ENCODE data around the gene CLIP3.

DNA sequence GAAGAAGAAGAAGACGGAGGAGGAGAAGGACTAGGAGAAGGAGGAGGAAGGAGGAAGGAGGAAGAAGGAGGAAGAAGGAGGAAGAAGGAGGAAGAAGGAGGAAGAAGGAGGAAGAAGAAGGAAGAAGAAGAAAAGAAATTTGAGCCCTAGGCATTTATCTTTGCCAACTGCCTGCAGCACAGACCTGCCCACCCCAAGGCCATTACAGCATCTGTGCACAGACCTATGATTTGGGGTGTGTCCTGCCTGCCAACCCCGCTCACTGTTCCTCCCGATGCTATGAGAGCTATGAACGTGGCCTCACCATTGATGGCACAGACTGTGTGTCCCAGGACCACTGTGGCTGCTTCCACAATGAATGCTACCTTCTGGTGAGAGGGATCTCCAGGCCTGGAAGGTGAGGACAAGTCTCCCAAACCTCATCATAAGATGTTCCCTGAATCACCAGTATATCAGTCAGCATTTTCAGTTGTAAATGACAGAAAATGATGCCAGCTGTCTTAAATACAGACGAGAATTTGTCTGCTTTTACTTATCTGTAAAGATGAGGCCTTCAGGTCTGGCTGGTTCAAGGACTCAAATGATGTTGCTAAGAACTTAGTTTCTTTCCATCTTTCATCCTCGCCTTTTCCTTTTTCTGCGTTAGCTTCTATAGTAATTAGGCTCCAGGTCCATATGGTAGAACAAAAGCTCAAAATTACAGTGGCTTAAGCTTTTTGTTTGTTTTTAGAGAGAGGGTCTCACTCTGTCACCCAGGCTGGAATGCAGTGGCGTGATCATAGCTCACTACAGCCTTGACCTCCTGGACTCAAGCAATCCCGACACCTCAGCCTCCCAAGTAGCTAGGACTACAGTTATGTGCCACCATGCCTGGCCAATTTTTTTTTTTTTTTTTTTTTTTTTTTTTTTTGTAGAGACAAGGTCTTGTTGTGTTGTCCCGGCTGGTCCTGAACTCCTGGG is 41.6 kb downstream of the CLIP3 start:
- TF ChIP-seq, protein P1, sequence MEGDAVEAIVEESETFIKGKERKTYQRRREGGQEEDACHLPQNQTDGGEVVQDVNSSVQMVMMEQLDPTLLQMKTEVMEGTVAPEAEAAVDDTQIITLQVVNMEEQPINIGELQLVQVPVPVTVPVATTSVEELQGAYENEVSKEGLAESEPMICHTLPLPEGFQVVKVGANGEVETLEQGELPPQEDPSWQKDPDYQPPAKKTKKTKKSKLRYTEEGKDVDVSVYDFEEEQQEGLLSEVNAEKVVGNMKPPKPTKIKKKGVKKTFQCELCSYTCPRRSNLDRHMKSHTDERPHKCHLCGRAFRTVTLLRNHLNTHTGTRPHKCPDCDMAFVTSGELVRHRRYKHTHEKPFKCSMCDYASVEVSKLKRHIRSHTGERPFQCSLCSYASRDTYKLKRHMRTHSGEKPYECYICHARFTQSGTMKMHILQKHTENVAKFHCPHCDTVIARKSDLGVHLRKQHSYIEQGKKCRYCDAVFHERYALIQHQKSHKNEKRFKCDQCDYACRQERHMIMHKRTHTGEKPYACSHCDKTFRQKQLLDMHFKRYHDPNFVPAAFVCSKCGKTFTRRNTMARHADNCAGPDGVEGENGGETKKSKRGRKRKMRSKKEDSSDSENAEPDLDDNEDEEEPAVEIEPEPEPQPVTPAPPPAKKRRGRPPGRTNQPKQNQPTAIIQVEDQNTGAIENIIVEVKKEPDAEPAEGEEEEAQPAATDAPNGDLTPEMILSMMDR (IDR thresholded peaks at IDR 0.05; ENCODE audit: low read depth, low read length, missing input control), result no peak
- TF ChIP-seq, protein P2, sequence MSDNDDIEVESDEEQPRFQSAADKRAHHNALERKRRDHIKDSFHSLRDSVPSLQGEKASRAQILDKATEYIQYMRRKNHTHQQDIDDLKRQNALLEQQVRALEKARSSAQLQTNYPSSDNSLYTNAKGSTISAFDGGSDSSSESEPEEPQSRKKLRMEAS (IDR thresholded peaks at IDR 0.05), result no peak

Measured in liver (tissue), 2 donors.